Transverse colon (tissue), 4 donors: ENCODE measurements around the gene RASAL2.

Experiments used
- EP300 ChIP-seq: sonication (generic); formaldehyde crosslinking; IDR thresholded peaks from one replicate; pipeline ENCODE4 v1.6.1; 2017; ENCODE audit warnings: antibody characterized with exemption, low read depth
- POLR2A ChIP-seq: fragments of 450-650 bp; IDR thresholded peaks from one replicate; pipeline ENCODE4 v1.6.1; 2016; ENCODE audit warnings: antibody characterized with exemption, mild to moderate bottlenecking, moderate library complexity
- POLR2AphosphoS5 ChIP-seq, 3 donors: sonication (generic); formaldehyde crosslinking; IDR thresholded peaks; one replicate each; pipeline ENCODE4 v1.6.1; 2016; ENCODE audit warnings: antibody characterized with exemption in 3 of 3
- TF ChIP-seq, protein P1 (sequence below), 5 experiments: fragments of 200-600 bp in 3 of 5; fragments of 450-650 bp in 2 of 5; sonication (generic) in 3 of 5; IDR thresholded peaks; 1 replicate in 2 of 5; 2 replicates in 3 of 5; pipeline ENCODE4 v1.5.1; 2016 to 2017; ENCODE audit warnings: antibody characterized with exemption in 5 of 5, inconsistent platforms in 3 of 5, mild to moderate bottlenecking in 2 of 5, moderate library complexity in 1 of 5

DNA sequence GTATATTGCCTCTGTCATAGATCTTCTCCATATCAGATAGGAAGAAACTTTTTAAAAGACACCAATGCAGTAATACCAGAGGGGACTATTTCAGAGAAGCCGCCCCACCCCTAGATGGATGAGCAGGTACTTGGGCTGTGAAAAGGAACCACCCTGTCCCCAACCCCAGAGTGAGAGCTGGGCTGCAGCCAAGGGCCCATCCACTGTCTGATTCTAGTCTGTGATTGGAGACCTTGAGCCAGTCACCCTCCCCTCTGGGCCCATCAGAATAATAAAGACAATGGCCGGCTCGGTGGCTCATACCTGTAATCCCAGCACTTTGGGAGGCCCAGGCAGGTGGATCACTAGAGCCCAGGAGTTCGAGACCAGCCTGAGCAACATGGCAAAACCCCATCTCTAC lies 397.8 kb downstream of the RASAL2 start:
- TF ChIP-seq POLR2A (no peak), EP300 (no peak), POLR2AphosphoS5 (IDR thresholded peaks at IDR 0.05) (no peak)
- TF ChIP-seq, protein P1, sequence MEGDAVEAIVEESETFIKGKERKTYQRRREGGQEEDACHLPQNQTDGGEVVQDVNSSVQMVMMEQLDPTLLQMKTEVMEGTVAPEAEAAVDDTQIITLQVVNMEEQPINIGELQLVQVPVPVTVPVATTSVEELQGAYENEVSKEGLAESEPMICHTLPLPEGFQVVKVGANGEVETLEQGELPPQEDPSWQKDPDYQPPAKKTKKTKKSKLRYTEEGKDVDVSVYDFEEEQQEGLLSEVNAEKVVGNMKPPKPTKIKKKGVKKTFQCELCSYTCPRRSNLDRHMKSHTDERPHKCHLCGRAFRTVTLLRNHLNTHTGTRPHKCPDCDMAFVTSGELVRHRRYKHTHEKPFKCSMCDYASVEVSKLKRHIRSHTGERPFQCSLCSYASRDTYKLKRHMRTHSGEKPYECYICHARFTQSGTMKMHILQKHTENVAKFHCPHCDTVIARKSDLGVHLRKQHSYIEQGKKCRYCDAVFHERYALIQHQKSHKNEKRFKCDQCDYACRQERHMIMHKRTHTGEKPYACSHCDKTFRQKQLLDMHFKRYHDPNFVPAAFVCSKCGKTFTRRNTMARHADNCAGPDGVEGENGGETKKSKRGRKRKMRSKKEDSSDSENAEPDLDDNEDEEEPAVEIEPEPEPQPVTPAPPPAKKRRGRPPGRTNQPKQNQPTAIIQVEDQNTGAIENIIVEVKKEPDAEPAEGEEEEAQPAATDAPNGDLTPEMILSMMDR (IDR thresholded peaks at IDR 0.05): no peak
